Body of pancreas (tissue), 4 donors: Measurements from ENCODE around the gene ZDHHC4.

Source experiments
- POLR2A ChIP-seq, 3 donors: fragments of 450-650 bp; IDR thresholded peaks; one replicate each; pipeline ENCODE4 v1.6.1; 2016; ENCODE audit warnings: antibody characterized with exemption in 3 of 3, mild to moderate bottlenecking in 2 of 3
- TF ChIP-seq, protein P1 (sequence below), 7 experiments: fragments of 450-650 bp in 4 of 7; fragments of 200-600 bp in 3 of 7; sonication (generic) in 3 of 7; IDR thresholded peaks; one replicate each; pipeline ENCODE4 v1.5.1; 2016 to 2019; ENCODE audit warnings: antibody characterized with exemption in 7 of 7

DNA sequence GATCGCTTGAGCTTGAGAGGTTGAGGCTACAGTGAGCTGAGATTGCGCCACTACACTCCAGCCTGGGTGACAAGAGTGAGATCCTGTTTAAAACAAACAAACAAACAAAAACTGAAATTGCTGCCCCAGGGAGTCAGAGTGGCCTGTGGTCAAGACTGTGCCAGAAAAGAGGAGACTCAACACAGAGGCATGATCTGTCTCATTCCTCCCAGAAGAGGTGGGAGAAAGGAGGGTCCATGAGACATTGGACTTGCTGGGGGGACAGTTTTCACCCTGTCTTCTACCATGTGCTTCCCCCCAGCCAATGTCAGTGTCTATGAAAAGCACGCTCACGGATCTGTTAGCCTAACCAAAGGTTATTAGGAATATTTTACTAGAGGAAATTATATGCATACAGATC is 41.4 kb downstream of the ZDHHC4 start:
- TF ChIP-seq POLR2A (IDR thresholded peaks at IDR 0.05) = no peak
- TF ChIP-seq, protein P1, sequence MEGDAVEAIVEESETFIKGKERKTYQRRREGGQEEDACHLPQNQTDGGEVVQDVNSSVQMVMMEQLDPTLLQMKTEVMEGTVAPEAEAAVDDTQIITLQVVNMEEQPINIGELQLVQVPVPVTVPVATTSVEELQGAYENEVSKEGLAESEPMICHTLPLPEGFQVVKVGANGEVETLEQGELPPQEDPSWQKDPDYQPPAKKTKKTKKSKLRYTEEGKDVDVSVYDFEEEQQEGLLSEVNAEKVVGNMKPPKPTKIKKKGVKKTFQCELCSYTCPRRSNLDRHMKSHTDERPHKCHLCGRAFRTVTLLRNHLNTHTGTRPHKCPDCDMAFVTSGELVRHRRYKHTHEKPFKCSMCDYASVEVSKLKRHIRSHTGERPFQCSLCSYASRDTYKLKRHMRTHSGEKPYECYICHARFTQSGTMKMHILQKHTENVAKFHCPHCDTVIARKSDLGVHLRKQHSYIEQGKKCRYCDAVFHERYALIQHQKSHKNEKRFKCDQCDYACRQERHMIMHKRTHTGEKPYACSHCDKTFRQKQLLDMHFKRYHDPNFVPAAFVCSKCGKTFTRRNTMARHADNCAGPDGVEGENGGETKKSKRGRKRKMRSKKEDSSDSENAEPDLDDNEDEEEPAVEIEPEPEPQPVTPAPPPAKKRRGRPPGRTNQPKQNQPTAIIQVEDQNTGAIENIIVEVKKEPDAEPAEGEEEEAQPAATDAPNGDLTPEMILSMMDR (IDR thresholded peaks at IDR 0.05) = no peak
